ENCODE measurements around the gene METAP1. TPM values are rescaled to one million over a fixed set of nuclear protein-coding genes. Genes with fewer than 3 reads are reported as not detected.
"Not testable (repeated sequence)": the region's sequence is repeated elsewhere in the genome, so short reads cannot be mapped to it uniquely, and the experiment has no call there.

The METAP1 gene
- total RNA-seq, 1 experiment from 2014 or later = 102 TPM

- no peak for DNase-seq (ENCODE audit: low read depth)
These were observed 59.0 kb downstream of the METAP1 start for GRCh38 chr4:99054428-99054994.

GRCh38 chr4:99058228-99058627 is 62.7 kb downstream of the METAP1 start:
- DNase-seq (ENCODE audit: low read depth) = no peak

GRCh38 chr4:99059550-99059949 is 64.0 kb downstream of the METAP1 start:
- no peak for DNase-seq (ENCODE audit: low read depth)

- DNase-seq (ENCODE audit: low read depth) = no peak
These were observed 65.7 kb downstream of the METAP1 start for GRCh38 chr4:99061048-99061700.

- no peak for DNase-seq (ENCODE audit: low read depth)
These were observed 66.6 kb downstream of the METAP1 start for GRCh38 chr4:99062120-99062519.

- not testable (repeated sequence) for DNase-seq (ENCODE audit: low read depth)
These were observed 70.0 kb downstream of the METAP1 start for GRCh38 chr4:99065521-99065920.

- no peak for DNase-seq (ENCODE audit: low read depth)
These were observed 72.1 kb downstream of the METAP1 start for GRCh38 chr4:99067617-99068016.

GRCh38 chr4:99071159-99071558 is 75.6 kb downstream of the METAP1 start:
- DNase-seq (ENCODE audit: low read depth) = no peak

- no peak for DNase-seq (ENCODE audit: low read depth)
These were observed 79.3 kb downstream of the METAP1 start for GRCh38 chr4:99074816-99075215.

- DNase-seq (ENCODE audit: low read depth) = no peak
These were observed 80.9 kb downstream of the METAP1 start for GRCh38 chr4:99076292-99076976.

GRCh38 chr4:99077177-99077576 is 81.7 kb downstream of the METAP1 start:
- no peak for DNase-seq (ENCODE audit: low read depth)

- DNase-seq (ENCODE audit: low read depth) = no peak
These were observed 82.8 kb downstream of the METAP1 start for GRCh38 chr4:99078336-99078735.

GRCh38 chr4:99078931-99079624 is 83.6 kb downstream of the METAP1 start:
- no peak for DNase-seq (ENCODE audit: low read depth)

- DNase-seq (ENCODE audit: low read depth) = no peak
These were observed 84.2 kb downstream of the METAP1 start for GRCh38 chr4:99079625-99080295.

- not testable (repeated sequence) for DNase-seq (ENCODE audit: low read depth)
These were observed 85.3 kb downstream of the METAP1 start for GRCh38 chr4:99080869-99081268.

GRCh38 chr4:99082192-99082591 is 86.7 kb downstream of the METAP1 start:
- DNase-seq (ENCODE audit: low read depth) = no peak

- no peak for DNase-seq (ENCODE audit: low read depth)
These were observed 89.1 kb downstream of the METAP1 start for GRCh38 chr4:99084595-99084994.

- peak; percentile 31 for DNase-seq (ENCODE audit: low read depth)
These were observed 92.5 kb downstream of the METAP1 start for GRCh38 chr4:99088023-99088449.

GRCh38 chr4:99088481-99089365 is 93.2 kb downstream of the METAP1 start, which contains the start of gene ADH5:
ADH5 (minus strand) TSS chr4:99088788; CDS start chr4:99088700, 88 bp downstream.
- DNase-seq (ENCODE audit: low read depth) = peak; percentile 67

- DNase-seq (ENCODE audit: low read depth) = no peak
These were observed 95.1 kb downstream of the METAP1 start for GRCh38 chr4:99090481-99091215.
